Activated T-helper 2 cell treated with anti-CD3 and anti-CD28 coated beads, Interferon-gamma antibody, Interleukin-2, Interleukin-4, amounts not matched to agents 10 μg/mL and 5 μg/mL and 100 μg/mL, durations not matched to agents 14 hours and 24 hours and 36 hours (primary cell): Measurements from ENCODE around the gene LETMD1. TPM values are rescaled to one million over a fixed set of nuclear protein-coding genes. Genes with fewer than 3 reads are reported as not detected.
"Not testable (repeated sequence)": the region's sequence is repeated elsewhere in the genome, so short reads cannot be mapped to it uniquely, and the experiment has no call there.

Source experiments
- DNase-seq: peaks from one replicate; pipeline ENCODE4 v3.0.0; 2021; ENCODE audit warnings: low spot score
- H3K27ac Mint-ChIP-seq: one replicate; pipeline ENCODE4 v1.8.0; 2021; ENCODE audit warnings: mixed read lengths
- H3K27me3 Mint-ChIP-seq: one replicate; pipeline ENCODE4 v1.8.0; 2021; ENCODE audit warnings: low read depth, mixed read lengths
- H3K36me3 Mint-ChIP-seq: one replicate; pipeline ENCODE4 v1.8.0; 2021; ENCODE audit warnings: low read depth, mixed read lengths
- H3K4me1 Mint-ChIP-seq: one replicate; pipeline ENCODE4 v1.8.0; 2021; ENCODE audit warnings: low read depth, mixed read lengths
- H3K4me3 Mint-ChIP-seq: one replicate; pipeline ENCODE4 v1.8.0; 2021; ENCODE audit warnings: low read depth, mild to moderate bottlenecking, moderate library complexity, mixed read lengths
- H3K9me3 Mint-ChIP-seq: one replicate; pipeline ENCODE4 v1.8.0; 2021; ENCODE audit warnings: mixed read lengths
- intact Hi-C: fragments of 100-400 bp; cut with micrococcal nuclease; formaldehyde crosslinking; loops from one replicate; pipeline ENCODE4 v1.15.1; 2023
- total RNA-seq: library from RNA; stranded (reverse); gene quantifications from 2 replicates; pipeline ENCODE4 v1.2.3, GENCODE V29; 2022

LETMD1 gene
- total RNA-seq, 1 donor from 2014 or later, result 63.1 TPM

DNA sequence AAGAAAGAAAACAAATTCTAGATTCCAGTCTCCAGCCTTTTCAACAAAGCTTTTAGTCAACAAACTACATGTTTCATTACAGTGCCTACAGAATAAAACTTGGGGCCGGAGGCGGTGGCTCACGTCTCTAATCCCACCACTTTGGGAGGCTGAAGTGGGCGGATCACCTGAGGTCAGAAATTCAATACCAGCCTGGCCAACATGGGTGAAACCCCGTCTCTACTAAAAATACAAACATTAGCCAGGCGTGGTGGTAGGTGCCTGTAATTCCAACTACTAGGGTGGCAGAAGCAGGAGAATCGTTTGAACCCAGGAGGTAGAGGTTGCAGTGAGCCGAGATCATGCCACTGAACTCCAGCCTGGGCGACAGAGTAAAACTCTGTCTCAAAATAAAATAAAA, 33.7 kb upstream of the LETMD1 start:
- H3K9me3 Mint-ChIP-seq, H3K27ac Mint-ChIP-seq, H3K36me3 Mint-ChIP-seq, H3K4me3 Mint-ChIP-seq, DNase-seq, H3K27me3 Mint-ChIP-seq, intact Hi-C loops: not testable (repeated sequence)
- peaks cover 24% of the 10 kb centered on the region for H3K4me1 Mint-ChIP-seq

DNA sequence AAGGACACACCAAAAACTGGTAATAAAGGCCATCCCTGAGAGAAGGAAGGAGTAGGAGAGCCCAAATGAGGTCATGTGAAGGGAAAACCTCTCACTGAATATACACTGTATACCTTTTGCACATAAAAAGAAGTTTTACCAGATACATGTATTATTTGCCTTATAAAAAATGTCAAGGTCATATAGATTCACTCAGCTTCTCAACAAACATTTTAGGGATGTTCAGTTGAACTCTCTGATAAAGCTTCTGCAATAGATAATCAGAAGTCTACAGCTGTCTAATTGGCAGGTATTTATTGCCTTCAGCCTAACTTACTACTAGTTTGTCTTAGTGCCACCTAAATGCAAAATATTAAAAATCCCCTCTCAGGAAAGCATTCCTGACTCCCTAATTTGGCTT, 30.7 kb upstream of the LETMD1 start:
- peaks cover 14% of the 10 kb centered on the region for H3K36me3 Mint-ChIP-seq
- peaks cover 33% of the 10 kb centered on the region for H3K4me1 Mint-ChIP-seq
- H3K27me3 Mint-ChIP-seq, result no peaks in the 10 kb centered on the region
- intact Hi-C loops, result no loop called here
- no peaks in the 10 kb centered on the region for H3K9me3 Mint-ChIP-seq
- no peak overlapping the region for H3K4me3 Mint-ChIP-seq
- no peak overlapping the region for H3K27ac Mint-ChIP-seq
- DNase-seq, result no peak

DNA sequence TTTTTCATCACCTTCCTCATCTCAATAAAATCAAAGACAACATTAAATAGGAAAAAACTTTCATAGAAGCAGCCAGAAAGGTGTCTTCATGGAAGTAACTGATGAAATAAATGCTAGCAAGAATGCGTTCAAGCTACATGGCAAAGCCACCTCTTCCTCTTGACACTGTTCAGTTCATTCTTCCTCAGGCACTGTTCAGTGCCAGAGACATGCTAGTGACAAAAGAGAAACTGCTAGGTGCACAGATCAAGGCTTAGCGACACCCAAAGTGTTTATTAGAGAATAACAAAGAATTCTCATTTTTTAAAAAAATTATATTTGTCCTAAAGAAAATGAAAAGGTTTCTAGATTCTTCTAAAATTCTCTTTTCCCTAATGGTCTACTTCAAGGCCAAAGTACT, 29.2 kb upstream of the LETMD1 start:
- Mint-ChIP-seq H3K9me3 (no peaks in the 10 kb centered on the region), H3K27ac (no peak overlapping the region), H3K27me3 (no peaks in the 10 kb centered on the region), H3K36me3 (peaks cover 19% of the 10 kb centered on the region), H3K4me3 (no peak overlapping the region), H3K4me1 (peaks cover 34% of the 10 kb centered on the region)
- intact Hi-C loops, result no loop called here
- DNase-seq, result no peak

DNA sequence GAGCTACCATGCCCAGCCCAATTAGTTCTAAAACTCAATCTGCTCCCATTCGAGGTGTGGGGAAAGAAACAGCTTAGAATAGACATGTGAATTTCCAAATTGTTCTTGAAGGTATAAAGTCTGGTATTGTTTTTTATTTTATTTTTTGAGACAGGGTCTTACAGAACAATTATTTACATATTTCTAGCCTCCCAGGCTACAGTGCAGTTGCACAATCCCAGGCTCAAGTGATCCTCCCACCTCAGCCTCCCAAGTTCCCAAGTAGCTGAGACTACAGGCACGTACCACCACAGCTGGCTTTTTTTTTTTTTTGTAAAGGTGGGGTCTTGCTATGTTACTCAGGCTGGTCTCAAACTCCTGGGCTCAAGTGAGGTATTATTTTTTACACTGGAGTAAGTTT, 28.2 kb upstream of the LETMD1 start:
- H3K27ac Mint-ChIP-seq, result no peak overlapping the region
- H3K4me3 Mint-ChIP-seq, result no peak overlapping the region
- H3K9me3 Mint-ChIP-seq, result no peaks in the 10 kb centered on the region
- no peak for DNase-seq
- intact Hi-C loops, result loop anchor here (10.0 kb wide), 1 partner anchor 515 kb away; the partner anchor contains the start of gene DIP2B
- peaks cover 22% of the 10 kb centered on the region for H3K36me3 Mint-ChIP-seq
- no peaks in the 10 kb centered on the region for H3K27me3 Mint-ChIP-seq
- H3K4me1 Mint-ChIP-seq, result peaks cover 42% of the 10 kb centered on the region

DNA sequence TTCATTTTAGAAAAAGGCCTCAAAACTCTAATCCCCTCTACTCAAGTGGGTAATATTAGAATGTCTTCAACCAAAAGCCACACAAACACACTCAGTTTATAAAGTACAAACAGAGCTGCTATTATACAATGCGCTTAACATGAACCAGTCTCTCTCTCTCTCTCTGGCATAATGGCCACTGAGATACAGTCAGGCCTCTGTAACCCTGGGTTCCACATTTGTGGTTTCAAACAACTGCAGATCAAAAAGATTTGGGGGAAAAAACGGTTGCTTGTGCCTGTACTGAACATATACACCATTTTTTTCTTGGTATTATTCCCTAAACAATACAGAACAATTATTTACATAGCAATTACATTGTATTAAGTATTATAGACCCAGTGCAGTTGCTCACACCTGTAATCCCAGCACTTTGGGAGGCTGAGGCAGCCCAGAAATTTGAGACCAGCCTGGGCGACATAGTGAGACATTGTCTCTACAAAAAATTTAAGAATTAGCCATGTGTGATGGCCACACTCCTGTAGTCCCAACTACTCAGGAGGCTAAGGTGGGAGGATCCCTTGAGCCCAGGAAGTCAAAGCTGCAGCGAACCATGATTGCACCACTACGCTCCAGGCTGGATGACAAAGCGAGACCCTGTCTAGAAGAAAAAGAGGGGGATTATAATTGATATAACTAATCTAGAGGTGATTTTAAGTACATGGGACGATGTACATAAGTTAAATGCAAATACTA, 27.5 kb upstream of the LETMD1 start:
- DNase-seq, result no peak
- peak overlapping the region; percentile 2 for H3K27ac Mint-ChIP-seq
- no peaks in the 10 kb centered on the region for H3K9me3 Mint-ChIP-seq
- intact Hi-C loops, result loop anchor here (10.0 kb wide), 1 partner anchor 516 kb away; the partner anchor contains the start of gene DIP2B
- H3K27me3 Mint-ChIP-seq, result no peaks in the 10 kb centered on the region
- H3K36me3 Mint-ChIP-seq, result peaks cover 22% of the 10 kb centered on the region
- no peak overlapping the region for H3K4me3 Mint-ChIP-seq
- H3K4me1 Mint-ChIP-seq, result peaks cover 47% of the 10 kb centered on the region

DNA sequence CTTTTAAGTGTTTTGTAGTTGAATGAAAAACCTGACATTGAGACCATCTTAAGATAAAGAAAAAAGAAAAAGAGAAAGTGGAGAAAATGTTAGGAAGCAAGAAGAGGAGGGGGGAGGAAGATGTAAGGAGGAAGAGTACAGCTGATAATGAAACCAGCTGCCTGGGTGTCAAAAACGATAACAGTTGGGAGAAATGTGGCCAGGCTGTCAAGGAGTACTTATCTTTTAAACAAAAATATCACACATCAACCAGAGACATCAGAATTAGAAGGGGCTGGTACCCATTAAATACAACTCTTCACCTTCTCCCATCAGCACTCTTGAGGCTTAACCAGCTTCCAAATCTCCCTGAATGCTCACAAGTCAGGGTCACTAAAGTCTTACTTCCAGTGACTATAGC, 26.4 kb upstream of the LETMD1 start:
- Mint-ChIP-seq H3K27ac (peak overlapping the region; percentile 43), H3K27me3 (no peaks in the 10 kb centered on the region), H3K4me1 (peaks cover 50% of the 10 kb centered on the region), H3K9me3 (no peaks in the 10 kb centered on the region), H3K4me3 (peak overlapping the region; percentile 54), H3K36me3 (peaks cover 22% of the 10 kb centered on the region)
- intact Hi-C loops, result loop anchor here (10.0 kb wide), 1 partner anchor 517 kb away; the partner anchor contains the start of gene DIP2B
- no peak for DNase-seq

DNA sequence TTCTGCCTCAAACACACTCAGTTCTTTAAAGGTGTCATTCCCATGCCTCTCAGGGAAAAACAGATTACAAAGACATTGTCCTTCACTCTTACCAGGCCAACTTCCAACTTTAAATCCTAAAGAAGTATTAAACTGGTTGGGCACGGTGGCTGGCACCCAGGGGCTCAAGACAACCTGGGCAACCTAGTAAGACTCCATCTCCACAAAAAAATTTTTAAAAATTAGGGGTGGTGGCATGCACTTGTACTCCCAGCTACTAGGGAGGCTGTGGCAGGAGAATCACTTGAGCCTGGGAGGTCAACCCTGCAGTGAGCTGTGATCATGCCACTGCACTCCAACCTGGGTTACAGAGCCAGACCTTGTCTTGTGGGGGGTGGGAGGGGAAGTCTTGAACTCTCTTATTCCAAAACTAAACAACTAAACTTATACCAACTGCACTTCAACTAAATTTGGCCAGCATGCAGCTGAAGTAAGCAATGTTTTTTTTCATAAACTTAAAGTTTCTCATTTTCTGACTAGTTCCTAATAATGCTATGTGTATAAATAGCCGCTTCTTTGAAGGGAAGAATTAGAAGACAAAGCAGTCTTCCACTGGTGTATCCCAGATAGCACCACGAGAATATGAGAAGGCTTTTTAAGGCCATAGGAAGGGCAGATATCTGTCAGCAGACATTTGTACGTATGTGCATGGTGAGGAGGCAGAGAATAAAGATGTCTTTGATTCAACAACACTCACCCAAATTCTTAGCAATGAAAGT, 24.3 kb upstream of the LETMD1 start:
- intact Hi-C loops, result loop anchor here (1.0 to 10.0 kb wide), 4 partner anchors 15 to 519 kb away; partner anchors contain the start of genes CSRNP2 and DIP2B
- DNase-seq, result no peak
- Mint-ChIP-seq H3K27ac (peak overlapping the region; percentile 100), H3K27me3 (peaks cover 2% of the 10 kb centered on the region), H3K4me1 (peaks cover 54% of the 10 kb centered on the region), H3K36me3 (peaks cover 22% of the 10 kb centered on the region), H3K4me3 (peak overlapping the region; percentile 98), H3K9me3 (no peaks in the 10 kb centered on the region)

DNA sequence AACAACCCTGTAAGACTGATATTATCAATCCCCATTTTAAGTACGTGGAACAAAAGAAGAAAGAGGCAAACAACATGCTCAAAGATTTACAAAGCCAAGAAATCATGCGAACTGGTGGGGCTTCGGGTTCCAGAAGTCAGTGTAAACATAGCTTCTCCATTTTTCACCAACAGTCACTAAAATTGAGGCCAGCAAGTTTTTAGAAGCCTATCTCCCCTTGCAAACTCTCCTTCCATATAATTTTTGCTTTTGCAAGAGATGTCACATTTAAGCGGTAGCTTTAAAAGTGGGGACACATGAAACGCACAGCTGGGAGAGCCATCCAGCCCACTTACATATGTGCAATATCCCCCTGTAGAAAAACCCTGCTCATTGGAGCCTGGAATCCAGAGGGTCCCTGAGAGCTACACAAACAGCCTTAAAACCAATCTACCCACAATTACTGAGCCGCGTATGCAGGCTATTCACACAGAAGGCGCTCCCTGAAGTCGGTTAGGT, 22.7 kb upstream of the LETMD1 start:
- intact Hi-C loops, result loop anchor here (1.0 to 10.0 kb wide), 6 partner anchors 23 to 521 kb away; partner anchors contain the start of genes CSRNP2, DIP2B and LETMD1
- Mint-ChIP-seq H3K27ac (peak overlapping the region; percentile 100), H3K4me3 (peak overlapping the region; percentile 98), H3K9me3 (no peaks in the 10 kb centered on the region), H3K36me3 (peaks cover 21% of the 10 kb centered on the region), H3K4me1 (peaks cover 51% of the 10 kb centered on the region), H3K27me3 (peaks cover 7% of the 10 kb centered on the region)
- DNase-seq, result no peak

DNA sequence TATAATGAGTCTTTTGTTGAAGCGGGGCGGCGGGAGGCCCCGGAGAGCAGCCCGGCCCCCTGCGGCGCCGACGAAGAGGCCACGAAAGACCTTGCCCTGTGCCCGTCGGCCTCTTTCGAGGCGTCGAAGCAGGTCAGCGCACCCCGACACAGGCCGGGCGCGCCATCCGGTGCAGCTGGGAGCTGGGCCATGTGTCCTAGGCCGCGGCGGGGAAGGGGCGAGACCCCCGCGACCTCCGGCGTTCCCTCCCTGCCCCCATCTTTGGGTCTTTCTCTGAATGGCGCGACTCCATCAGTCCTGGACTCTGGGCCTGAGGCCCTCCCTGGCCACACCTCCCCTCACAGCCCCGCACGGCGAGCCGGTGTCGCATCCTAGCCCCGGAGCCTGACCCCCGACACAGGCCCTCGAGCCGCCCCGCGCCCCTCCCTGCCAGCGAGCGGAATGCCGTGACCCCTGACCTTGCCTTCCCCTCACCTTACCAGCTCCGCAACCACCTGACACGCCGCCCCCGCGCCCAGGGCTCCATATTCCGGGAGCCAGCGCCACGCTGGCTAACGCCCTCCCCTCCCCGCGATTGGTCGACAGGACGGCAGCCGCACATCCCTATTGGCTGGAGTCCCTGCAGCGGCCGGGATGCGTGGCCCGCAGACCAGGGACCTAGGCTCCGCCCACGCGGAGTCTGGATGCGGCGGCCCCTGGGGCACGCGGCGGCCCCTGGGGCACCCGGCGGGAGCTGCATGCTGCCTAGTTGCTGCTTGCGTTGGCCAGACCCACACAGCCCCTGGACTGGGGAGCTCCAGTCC, 22.1 kb upstream of the LETMD1 start, which contains the start of gene SLC11A2:
Gene SLC11A2 (minus strand): TSS at position 549 of the 803 bp plus-strand sequence. CDS start 15,656 bp downstream, outside the sequence.
- intact Hi-C loops, result loop anchor here (1.0 to 10.0 kb wide), 6 partner anchors 22 to 521 kb away; partner anchors contain the start of genes CSRNP2, DIP2B and LETMD1
- Mint-ChIP-seq H3K27ac (peak within 1 kb of the TSS; percentile 100), H3K27me3 (peaks cover 7% of the 10 kb centered on the region), H3K36me3 (peaks cover 15% of the 10 kb centered on the region), H3K4me3 (peak within 1 kb of the TSS; percentile 98), H3K4me1 (peaks cover 44% of the 10 kb centered on the region), H3K9me3 (no peaks in the 10 kb centered on the region)
- peak; percentile 89 for DNase-seq

DNA sequence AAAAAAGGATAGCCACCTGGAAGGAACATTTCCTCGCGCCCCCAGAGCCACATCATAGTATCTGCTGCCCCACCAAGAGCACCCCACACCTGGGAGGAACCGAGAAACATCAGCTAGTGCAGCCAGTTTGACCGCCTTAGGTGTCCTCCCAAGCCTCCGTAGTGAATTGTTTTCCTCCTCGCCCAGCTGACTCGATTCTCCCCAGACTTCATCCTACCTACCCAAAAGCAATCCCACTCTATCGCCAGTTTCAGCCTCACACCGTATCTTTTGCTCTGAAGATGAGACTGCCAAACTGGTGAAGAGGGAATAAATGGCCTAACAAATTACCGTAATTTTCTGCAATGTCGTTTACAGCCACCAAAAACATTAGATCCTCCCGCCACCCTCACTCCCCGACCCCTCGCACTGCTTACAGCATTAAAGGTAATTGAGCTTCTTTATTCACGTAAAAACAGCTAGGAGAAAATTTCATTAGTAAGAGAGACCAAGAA, 20.7 kb upstream of the LETMD1 start:
- no peak for DNase-seq
- intact Hi-C loops, result loop anchor here (10.0 kb wide), 1 partner anchor 523 kb away; the partner anchor contains the start of gene DIP2B
- peaks cover 8% of the 10 kb centered on the region for H3K36me3 Mint-ChIP-seq
- H3K27ac Mint-ChIP-seq, result peak overlapping the region; percentile 36
- H3K4me1 Mint-ChIP-seq, result peaks cover 35% of the 10 kb centered on the region
- H3K9me3 Mint-ChIP-seq, result no peaks in the 10 kb centered on the region
- peaks cover 7% of the 10 kb centered on the region for H3K27me3 Mint-ChIP-seq
- peak overlapping the region; percentile 68 for H3K4me3 Mint-ChIP-seq

DNA sequence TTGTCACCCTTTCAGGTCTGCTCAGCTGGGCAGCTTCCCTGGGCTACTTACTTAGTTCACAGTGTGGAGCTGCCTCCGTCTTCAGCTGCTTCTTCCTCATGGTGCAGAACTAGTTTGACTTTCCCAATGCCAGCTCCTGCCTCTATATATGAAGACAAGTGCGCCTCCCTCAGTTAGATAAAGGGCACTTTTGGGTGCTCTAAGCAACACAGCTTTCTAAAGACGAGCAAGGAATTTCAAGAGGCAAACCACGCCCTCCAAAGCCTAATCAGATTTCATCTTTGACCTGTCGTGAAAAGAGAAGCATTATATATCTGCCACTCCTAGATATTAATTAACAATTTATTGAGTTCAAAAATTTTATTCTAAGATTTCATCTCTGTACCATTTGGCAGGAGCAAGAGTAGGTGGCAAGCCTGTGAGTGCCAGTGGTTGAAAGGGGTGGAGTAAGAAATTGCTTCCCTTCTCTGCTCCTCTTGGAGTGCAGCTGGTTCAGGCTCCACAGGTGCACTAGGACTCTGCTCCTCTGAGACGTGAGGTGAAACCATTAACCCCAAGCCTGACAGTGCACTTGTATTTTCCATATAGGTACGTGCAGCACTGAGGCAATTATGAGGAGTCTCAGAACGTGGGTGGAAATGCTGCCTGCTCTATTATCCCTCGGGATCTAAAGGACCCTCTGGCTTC, 19.9 kb upstream of the LETMD1 start:
- no peak overlapping the region for H3K27ac Mint-ChIP-seq
- H3K9me3 Mint-ChIP-seq, result no peaks in the 10 kb centered on the region
- H3K36me3 Mint-ChIP-seq, result peaks cover 8% of the 10 kb centered on the region
- peaks cover 31% of the 10 kb centered on the region for H3K4me1 Mint-ChIP-seq
- peaks cover 7% of the 10 kb centered on the region for H3K27me3 Mint-ChIP-seq
- no peak overlapping the region for H3K4me3 Mint-ChIP-seq
- no peak for DNase-seq
- intact Hi-C loops, result loop anchor here (10.0 kb wide), 1 partner anchor 523 kb away; the partner anchor contains the start of gene DIP2B
